Ovary (tissue), 3 donors: Measurements from ENCODE around the gene FUOM.

Experiments
- CTCF ChIP-seq, 3 donors: fragments of 450-650 bp in 2 of 3; fragments of 200-600 bp in 1 of 3; IDR thresholded peaks; one replicate each; pipeline versions ENCODE4 v1.5.1 to v1.8.0; 2016 to 2022; ENCODE audit warnings: antibody characterized with exemption in 3 of 3, mild to moderate bottlenecking in 1 of 3
- POLR2A ChIP-seq: fragments of 450-650 bp; IDR thresholded peaks from one replicate; pipeline ENCODE4 v1.6.1; 2017; ENCODE audit warnings: antibody characterized with exemption, mild to moderate bottlenecking, moderate library complexity
- donor health status: DM: no; HTN: no; CAD: no.

- no peak for TF ChIP-seq CTCF (IDR thresholded peaks at IDR 0.05)
- no peak for TF ChIP-seq POLR2A
These were observed 6.2 kb downstream of the FUOM start for GRCh38 chr10:133351408-133352318.
